DMS 273 (cell line): ENCODE data around the gene ATP5ME.

Experiments used
- DNase-seq: peaks from one replicate; lab custom pipeline; 2025; ENCODE audit not compliant: unreplicated experiment; lab: John Stamatoyannopoulos, UW

Gene ATP5ME

DNA sequence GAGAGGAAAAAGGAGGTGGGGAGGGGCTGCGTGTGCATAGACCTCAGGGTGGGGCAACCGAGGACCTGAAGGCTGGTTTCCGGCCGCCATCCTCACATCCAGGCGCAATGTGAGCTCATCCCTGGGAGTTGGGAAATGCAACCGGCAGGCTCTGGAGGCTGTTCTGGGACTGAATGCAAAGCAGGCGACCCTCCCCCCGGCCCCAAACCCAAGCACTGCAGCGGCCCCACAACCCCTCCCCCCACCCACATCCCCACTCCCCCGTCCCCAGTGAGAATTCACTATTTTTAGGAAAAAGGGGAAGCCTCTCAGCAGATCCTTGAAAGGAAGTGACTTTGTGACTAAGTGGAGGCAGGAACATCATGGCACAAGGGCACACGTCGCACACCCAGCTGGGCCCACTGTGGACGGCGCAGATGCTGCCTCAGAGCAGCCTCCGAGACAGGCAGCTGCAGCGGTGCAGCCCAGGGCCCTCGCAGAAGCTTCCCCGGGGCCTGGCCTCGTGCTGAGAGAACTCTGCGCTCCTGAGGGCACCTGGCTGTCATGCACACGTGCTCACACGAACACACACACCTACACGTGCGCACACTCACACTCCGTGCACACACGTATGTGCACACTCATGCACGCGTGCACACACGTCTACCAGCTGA lies 50.0 kb downstream of the ATP5ME start:
- no peak for DNase-seq

DNA sequence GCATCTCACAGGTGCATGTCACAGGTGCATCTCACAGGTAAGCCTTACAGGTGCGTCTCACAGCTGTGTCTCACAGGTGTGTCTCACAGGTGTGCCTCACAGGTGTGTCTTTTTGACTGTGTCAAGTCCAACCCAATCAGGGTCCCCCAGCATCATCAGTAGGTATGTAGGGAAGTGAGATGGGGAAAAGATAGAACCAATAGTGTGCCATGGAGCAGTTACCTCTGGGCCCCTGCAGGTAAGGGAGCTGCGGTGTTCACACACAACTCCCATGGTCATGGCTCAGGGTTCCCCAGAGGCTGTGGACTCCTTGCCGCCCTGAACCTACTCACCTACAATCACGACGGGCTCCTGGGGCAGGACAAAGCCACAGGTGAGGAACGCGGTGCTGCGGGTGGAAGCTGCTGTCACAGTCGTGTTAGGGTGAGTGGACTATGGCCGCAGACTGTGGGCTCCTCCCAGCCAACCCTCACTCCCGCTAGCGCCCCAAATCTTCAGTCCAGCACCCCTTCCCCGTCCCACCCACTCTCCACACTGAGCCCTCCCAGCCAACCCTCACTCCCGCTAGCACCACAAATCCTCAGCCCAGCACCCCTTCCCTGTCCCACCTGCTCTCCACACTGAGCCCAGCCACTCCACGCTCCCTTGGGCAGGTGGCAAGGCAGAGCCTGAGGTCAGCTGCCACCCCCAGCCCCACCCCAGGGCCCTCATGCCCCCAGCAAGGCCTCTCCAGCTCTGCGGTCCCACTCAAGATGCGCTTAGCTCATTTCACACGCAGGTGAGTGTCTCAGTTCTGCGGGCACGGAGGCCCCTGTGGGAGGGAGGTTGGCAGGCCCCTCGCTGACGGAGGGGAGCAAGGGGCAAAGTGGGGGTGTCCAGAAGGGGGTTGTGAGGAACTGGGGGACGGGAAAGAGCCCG lies 50.8 kb downstream of the ATP5ME start:
- no peak for DNase-seq
